Naive thymus-derived CD8-positive, alpha-beta T cell (primary cell): ENCODE data around the gene RS1. TPM values are rescaled to one million over a fixed set of nuclear protein-coding genes. Genes with fewer than 3 reads are reported as not detected.

Experiments
- ATAC-seq, 2 donors: fragments of 150-1000 bp; cut with Tn5 transposase in 1 of 2; sonication (Bioruptor Pico), chemical (Tn5 transposase) in 1 of 2; 1 replicate in 1 of 2; 2 replicates in 1 of 2; pipeline ENCODE4 v1.10.0; 2021; ENCODE audit warnings: mild to moderate bottlenecking in 2 of 2, moderate library complexity in 2 of 2
- POLR2A ChIA-PET: fragments of 350-600 bp; sonication (Branson Sonifier 250); formaldehyde crosslinking; loops from one replicate; lab custom pipeline; 2021; ENCODE audit warnings: antibody characterized with exemption; lab: Charles Lee
- DNase-seq, 10 donors: peaks; one replicate each; pipeline versions ENCODE4 v3.0.0 to v3.0.0-alpha.2; 2020 to 2022
- H3K27ac Mint-ChIP-seq, 10 donors: one replicate each; pipeline ENCODE4 v1.8.0; 2020 to 2022; ENCODE audit warnings: mild to moderate bottlenecking in 10 of 10, mixed read lengths in 10 of 10, moderate library complexity in 4 of 10, inconsistent platforms in 1 of 10
- H3K27me3 Mint-ChIP-seq, 5 donors: one replicate each; pipeline ENCODE4 v1.8.0; 2021 to 2022; ENCODE audit warnings: mixed read lengths in 5 of 5
- H3K36me3 Mint-ChIP-seq, 3 donors: one replicate each; pipeline ENCODE4 v1.8.0; 2020 to 2022; ENCODE audit warnings: mixed read lengths in 3 of 3, mild to moderate bottlenecking in 2 of 3, inconsistent platforms in 1 of 3
- H3K4me1 Mint-ChIP-seq, 4 donors: one replicate each; pipeline ENCODE4 v1.8.0; 2021 to 2022; ENCODE audit warnings: mixed read lengths in 4 of 4
- H3K4me3 Mint-ChIP-seq, 10 donors: one replicate each; pipeline ENCODE4 v1.8.0; 2020 to 2022; ENCODE audit warnings: mild to moderate bottlenecking in 10 of 10, mixed read lengths in 10 of 10, moderate library complexity in 6 of 10, inconsistent platforms in 1 of 10
- H3K9me3 Mint-ChIP-seq, 9 donors: one replicate each; pipeline ENCODE4 v1.8.0; 2020 to 2022; ENCODE audit warnings: mixed read lengths in 9 of 9, mild to moderate bottlenecking in 3 of 9, inconsistent platforms in 1 of 9, moderate library complexity in 1 of 9
- polyA plus RNA-seq, 3 donors: library from polyadenylated mRNA; unstranded; fragments of 300-500 nt; fragmentation: Illumina TruSeq; gene quantifications; one replicate each; pipeline ENCODE4 v1.2.3, GENCODE V29; 2021
- total RNA-seq, 8 experiments: library from RNA in 2 of 8; stranded (reverse) in 2 of 8; gene quantifications; one replicate each; pipeline ENCODE4 v1.2.3 and lab custom pipeline; 2021 to 2026

The RS1 gene
- total and polyA plus RNA-seq, 5 experiments from 2014 or later = not detected

DNA sequence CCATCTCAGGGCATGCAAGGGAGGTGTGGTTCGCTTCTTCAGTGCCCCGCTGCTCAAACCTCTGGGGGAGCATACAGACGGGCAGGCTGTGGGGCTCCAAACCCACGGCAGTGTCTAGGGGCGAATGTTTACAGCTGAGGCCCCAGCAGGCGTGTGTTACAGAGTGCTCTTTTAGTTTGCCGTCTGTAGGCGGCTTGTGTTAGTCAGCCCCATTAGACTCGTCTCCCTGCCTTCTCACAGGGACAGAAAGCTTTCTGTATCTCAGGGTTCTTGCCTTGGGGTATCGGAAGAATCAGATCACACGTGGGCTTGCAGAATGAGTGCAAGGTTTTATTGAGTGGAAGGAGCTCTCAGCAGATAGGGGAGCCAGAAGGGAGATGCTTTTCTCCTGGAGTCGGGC, 10.6 kb downstream of the RS1 start:
- Mint-ChIP-seq H3K4me1 (no peaks in the 10 kb centered on the region), H3K27ac (no peak overlapping the region), H3K4me3 (no peak overlapping the region), H3K27me3 (no peaks in the 10 kb centered on the region), H3K36me3 (no peaks in the 10 kb centered on the region), H3K9me3 (peaks cover 0 to 2% (median 0%) of the 10 kb centered on the region in 9 donors)
- DNase-seq (no peak), ATAC-seq (no peak)
- POLR2A ChIA-PET = no interaction called here

DNA sequence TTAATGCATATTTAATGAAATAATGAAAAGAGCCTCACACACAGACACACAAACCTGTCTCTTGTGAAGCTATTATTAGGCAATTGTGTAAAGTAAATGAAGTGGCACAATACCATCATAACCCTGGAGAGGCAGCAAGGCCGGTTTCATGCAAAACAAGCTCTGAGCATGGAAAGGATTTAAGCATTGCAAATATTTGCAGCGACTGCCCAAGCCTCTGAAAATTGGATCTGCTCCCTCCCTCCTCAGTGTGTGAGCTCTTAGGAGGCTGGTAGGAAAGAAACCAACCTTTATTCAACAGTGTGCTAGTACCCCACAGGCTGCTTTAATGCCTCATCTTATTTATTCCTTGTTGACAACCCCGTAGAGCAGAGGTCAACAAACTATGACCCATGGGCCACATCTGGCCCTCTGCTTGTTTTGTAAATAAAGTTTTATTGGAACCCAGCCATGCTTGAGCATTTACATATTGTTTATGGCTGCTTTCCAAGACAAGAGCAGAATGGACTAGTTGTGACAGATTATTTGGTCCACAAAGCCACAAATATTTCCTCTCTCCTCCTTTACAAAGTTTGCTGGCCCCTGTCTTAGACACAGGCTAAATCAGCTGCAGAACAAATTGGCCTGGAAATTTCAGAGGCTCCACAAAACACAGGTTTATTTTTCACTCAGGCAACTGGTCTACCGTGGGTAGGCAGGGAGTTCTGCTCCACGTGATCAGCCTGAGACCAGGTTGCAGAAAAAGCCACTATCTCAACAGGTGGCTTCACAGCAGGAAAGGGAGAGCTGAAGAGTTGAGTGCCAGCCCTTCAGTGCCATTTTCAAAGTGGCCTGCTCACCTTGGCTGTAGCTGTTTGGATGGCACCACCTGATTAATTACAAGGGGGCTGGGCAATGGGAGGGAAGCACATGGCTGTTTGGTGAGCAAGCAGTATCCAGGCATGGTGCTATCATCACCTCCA, 16.8 kb downstream of the RS1 start:
- ATAC-seq (no peak), DNase-seq (no peak)
- Mint-ChIP-seq H3K36me3 (no peaks in the 10 kb centered on the region), H3K27ac (no peak overlapping the region), H3K27me3 (no peaks in the 10 kb centered on the region), H3K4me1 (no peaks in the 10 kb centered on the region), H3K4me3 (no peak overlapping the region), H3K9me3 (no peaks in the 10 kb centered on the region)
- POLR2A ChIA-PET = no interaction called here

DNA sequence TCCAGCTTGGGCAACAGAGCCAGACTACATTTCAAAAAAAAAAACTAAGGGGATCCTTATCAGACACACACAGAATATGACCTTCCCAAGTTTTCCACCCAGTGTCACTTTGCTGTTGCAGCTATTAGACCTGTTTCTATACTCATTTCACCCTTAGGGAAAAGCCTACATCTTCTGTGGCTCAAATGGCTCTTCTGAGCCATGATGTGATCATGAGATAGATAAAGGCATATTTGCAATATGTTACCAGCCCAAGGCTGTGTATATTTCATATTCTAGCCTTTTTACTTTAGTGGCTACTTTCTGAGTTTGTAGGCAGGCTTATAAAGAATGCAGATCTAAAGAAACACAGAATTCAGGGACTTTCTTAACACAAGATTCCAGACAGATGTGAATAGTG, 19.3 kb downstream of the RS1 start:
- peak overlapping the region in 1 of 10 donors; percentile 43 for H3K27ac Mint-ChIP-seq
- H3K4me1 Mint-ChIP-seq = no peaks in the 10 kb centered on the region
- no peak overlapping the region for H3K4me3 Mint-ChIP-seq
- no peaks in the 10 kb centered on the region for H3K27me3 Mint-ChIP-seq
- DNase-seq (no peak), ATAC-seq (no peak)
- POLR2A ChIA-PET = no interaction called here
- H3K9me3 Mint-ChIP-seq = no peaks in the 10 kb centered on the region
- no peaks in the 10 kb centered on the region for H3K36me3 Mint-ChIP-seq

- POLR2A ChIA-PET = no interaction called here
- Mint-ChIP-seq H3K4me3 (no peak overlapping the region), H3K27me3 (no peaks in the 10 kb centered on the region), H3K9me3 (peaks cover 0 to 4% (median 0%) of the 10 kb centered on the region in 9 donors), H3K36me3 (peaks cover 0 to 2% (median 0%) of the 10 kb centered on the region in 3 donors), H3K27ac (no peak overlapping the region), H3K4me1 (no peaks in the 10 kb centered on the region)
- DNase-seq (no peak), ATAC-seq (no peak)
Observed at GRCh38 chrX:18650662-18651061, 21.2 kb downstream of the RS1 start.

DNA sequence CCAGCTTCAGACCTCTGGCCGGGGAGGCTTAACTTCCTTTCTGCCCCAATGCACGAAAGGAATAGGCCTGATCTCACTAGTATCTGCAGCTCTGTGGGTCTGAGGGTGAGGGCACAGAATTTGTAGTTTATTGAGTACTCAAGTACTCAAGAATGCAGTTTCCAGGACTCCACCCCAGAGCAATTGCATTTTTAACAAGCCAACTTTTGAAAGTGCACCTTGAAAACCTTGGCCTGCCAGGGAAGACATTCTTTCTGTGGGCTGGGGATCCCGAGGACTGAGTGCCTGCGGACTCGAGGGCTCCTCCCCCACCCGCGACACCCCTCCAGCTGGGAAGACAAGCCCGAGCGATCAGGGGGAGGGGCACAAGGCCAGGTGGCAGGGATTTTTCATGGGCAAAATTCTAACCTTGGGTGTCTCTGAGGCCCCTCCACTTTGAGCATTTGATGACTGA, 22.4 kb downstream of the RS1 start:
- Mint-ChIP-seq H3K36me3 (peaks cover 0 to 2% (median 0%) of the 10 kb centered on the region in 3 donors), H3K9me3 (peaks cover 0 to 4% (median 0%) of the 10 kb centered on the region in 9 donors)

DNA sequence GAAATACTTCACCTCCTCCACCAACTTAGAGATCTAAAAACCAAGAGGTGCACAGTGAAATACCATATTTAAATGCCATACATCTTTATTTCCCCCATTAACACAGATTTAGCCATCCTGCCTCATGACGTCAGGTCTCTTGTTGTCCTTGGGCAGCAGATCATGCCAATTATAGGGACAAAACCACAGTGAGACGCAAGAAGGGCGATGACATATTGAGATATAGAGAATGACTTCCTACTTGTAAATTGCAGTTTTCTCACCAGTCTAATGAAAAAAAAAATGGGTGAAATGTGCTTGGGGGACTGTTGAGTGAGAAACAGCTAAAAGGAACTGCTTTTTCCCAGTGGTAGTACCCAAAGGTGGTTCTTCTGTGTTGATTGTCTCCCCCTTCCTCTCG, 24.3 kb downstream of the RS1 start:
- peaks cover 0 to 2% (median 0%) of the 10 kb centered on the region in 3 donors for H3K36me3 Mint-ChIP-seq
- ATAC-seq (no peak), DNase-seq (no peak)
- H3K27ac Mint-ChIP-seq = no peak overlapping the region
- no peaks in the 10 kb centered on the region for H3K27me3 Mint-ChIP-seq
- POLR2A ChIA-PET = no interaction called here
- peaks cover 0 to 4% (median 0%) of the 10 kb centered on the region in 9 donors for H3K9me3 Mint-ChIP-seq
- no peaks in the 10 kb centered on the region for H3K4me1 Mint-ChIP-seq
- H3K4me3 Mint-ChIP-seq = no peak overlapping the region

More for the DNA sequence above, 22.4 kb downstream of the RS1 start:
- no peak for DNase-seq
- Mint-ChIP-seq H3K4me3 (no peak overlapping the region), H3K4me1 (no peaks in the 10 kb centered on the region), H3K27me3 (no peaks in the 10 kb centered on the region), H3K27ac (no peak overlapping the region)
- POLR2A ChIA-PET = no interaction called here
- no peak for ATAC-seq

- Mint-ChIP-seq H3K36me3 (peaks cover 0 to 2% (median 0%) of the 10 kb centered on the region in 3 donors), H3K27me3 (no peaks in the 10 kb centered on the region), H3K4me3 (no peak overlapping the region), H3K9me3 (peaks cover 0 to 4% (median 0%) of the 10 kb centered on the region in 9 donors), H3K4me1 (no peaks in the 10 kb centered on the region), H3K27ac (no peak overlapping the region)
- ATAC-seq (no peak), DNase-seq (no peak)
- POLR2A ChIA-PET = no interaction called here
Observed at GRCh38 chrX:18643853-18644252, 28.1 kb downstream of the RS1 start.

DNA sequence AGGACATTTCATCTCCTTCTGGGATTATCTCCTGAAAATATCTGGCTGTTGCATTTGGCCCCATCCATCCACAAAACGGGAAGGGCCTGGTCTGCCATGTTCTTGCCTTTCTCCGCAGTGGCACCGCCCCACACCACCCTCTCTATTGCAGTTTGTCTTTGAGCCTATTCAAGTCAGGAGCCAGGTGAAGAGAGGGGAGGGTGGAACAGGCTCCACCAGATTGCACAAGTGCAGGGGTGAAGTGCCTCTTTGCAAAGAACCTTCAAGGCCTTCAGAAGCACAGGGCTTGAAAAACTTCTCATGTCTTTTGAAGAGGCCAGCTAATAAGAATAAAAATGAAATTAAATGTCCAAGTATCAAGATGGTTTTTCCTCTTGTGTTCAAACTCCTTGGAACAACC, 28.7 kb downstream of the RS1 start:
- Mint-ChIP-seq H3K4me1 (no peaks in the 10 kb centered on the region), H3K4me3 (no peak overlapping the region), H3K36me3 (peaks cover 0 to 2% (median 0%) of the 10 kb centered on the region in 3 donors), H3K27me3 (no peaks in the 10 kb centered on the region), H3K9me3 (peaks cover 0 to 4% (median 0%) of the 10 kb centered on the region in 9 donors), H3K27ac (no peak overlapping the region)
- no peak for ATAC-seq
- DNase-seq = no peak
- POLR2A ChIA-PET = no interaction called here

- POLR2A ChIA-PET = no interaction called here
- Mint-ChIP-seq H3K36me3 (peaks cover 0 to 1% (median 0%) of the 10 kb centered on the region in 3 donors), H3K27me3 (no peaks in the 10 kb centered on the region), H3K9me3 (peaks cover 0 to 2% (median 0%) of the 10 kb centered on the region in 9 donors), H3K27ac (no peak overlapping the region), H3K4me3 (no peak overlapping the region), H3K4me1 (no peaks in the 10 kb centered on the region)
- ATAC-seq (no peak), DNase-seq (no peak)
Observed at GRCh38 chrX:18640686-18641085, 31.2 kb downstream of the RS1 start.

- no peak overlapping the region for H3K27ac Mint-ChIP-seq
- ATAC-seq (no peak), DNase-seq (no peak)
- no peaks in the 10 kb centered on the region for H3K27me3 Mint-ChIP-seq
- H3K4me1 Mint-ChIP-seq = no peaks in the 10 kb centered on the region
- H3K36me3 Mint-ChIP-seq = peaks cover 0 to 6% (median 3%) of the 10 kb centered on the region in 3 donors
- peaks cover 0 to 2% (median 0%) of the 10 kb centered on the region in 9 donors for H3K9me3 Mint-ChIP-seq
- no peak overlapping the region for H3K4me3 Mint-ChIP-seq
- POLR2A ChIA-PET = no interaction called here
Observed at GRCh38 chrX:18639280-18639679, 32.6 kb downstream of the RS1 start.

DNA sequence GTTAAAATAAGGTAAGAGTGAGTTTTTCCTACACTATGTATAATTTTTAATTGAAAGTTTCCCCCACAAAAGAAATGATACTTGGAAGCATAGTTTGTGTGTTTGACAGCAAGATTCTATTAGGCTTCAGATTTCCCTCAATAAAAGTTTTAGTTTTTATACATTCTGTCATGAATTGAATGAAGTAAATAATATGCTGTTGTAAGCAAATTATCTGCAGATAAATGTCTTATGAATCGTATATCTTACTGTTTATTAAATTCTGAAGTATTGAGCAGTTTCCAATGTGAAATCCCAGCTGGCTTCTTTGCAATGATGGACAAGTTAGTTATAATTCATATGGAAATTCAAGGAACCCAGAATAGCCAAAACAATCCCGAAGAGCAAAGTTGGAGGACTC, 33.5 kb downstream of the RS1 start:
- Mint-ChIP-seq H3K36me3 (peaks cover 0 to 6% (median 3%) of the 10 kb centered on the region in 3 donors), H3K27ac (no peak overlapping the region), H3K4me3 (no peak overlapping the region), H3K9me3 (peaks cover 0 to 2% (median 0%) of the 10 kb centered on the region in 9 donors), H3K27me3 (no peaks in the 10 kb centered on the region), H3K4me1 (no peaks in the 10 kb centered on the region)
- POLR2A ChIA-PET = no interaction called here
- DNase-seq = no peak
- no peak for ATAC-seq

- no peak for DNase-seq
- Mint-ChIP-seq H3K27me3 (no peaks in the 10 kb centered on the region), H3K4me1 (no peaks in the 10 kb centered on the region), H3K4me3 (no peak overlapping the region), H3K9me3 (peaks cover 0 to 2% (median 0%) of the 10 kb centered on the region in 9 donors), H3K27ac (no peak overlapping the region), H3K36me3 (peaks cover 0 to 24% (median 10%) of the 10 kb centered on the region in 3 donors)
- no peak for ATAC-seq
- POLR2A ChIA-PET = no interaction called here
Observed at GRCh38 chrX:18630934-18631333, 41.0 kb downstream of the RS1 start.

DNA sequence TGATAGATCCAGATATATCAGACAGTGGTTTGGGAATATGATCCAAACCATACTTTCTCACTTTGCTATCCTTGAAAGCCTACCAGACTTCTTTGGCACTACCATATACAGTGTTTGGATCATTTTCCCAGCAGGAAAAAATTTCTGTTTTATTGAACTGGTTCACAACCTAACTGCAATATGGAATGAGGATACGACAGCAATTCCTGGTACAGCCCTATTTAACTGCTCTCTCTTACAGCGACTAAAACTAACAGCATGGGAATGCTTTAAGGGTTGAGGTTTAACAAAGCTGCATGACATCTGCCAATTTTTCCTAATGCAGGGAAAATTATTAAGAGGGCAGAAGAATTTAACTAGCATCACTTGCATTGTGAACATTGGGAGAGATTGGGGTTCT, 47.3 kb downstream of the RS1 start:
- Mint-ChIP-seq H3K27ac (no peak overlapping the region), H3K9me3 (no peaks in the 10 kb centered on the region), H3K4me1 (no peaks in the 10 kb centered on the region), H3K27me3 (no peaks in the 10 kb centered on the region), H3K4me3 (no peak overlapping the region), H3K36me3 (peaks cover 0 to 35% (median 6%) of the 10 kb centered on the region in 3 donors)
- POLR2A ChIA-PET = no interaction called here
- ATAC-seq (no peak), DNase-seq (no peak)
